ENCODE measurements around the gene CAMSAP2.

Gene CAMSAP2

DNA sequence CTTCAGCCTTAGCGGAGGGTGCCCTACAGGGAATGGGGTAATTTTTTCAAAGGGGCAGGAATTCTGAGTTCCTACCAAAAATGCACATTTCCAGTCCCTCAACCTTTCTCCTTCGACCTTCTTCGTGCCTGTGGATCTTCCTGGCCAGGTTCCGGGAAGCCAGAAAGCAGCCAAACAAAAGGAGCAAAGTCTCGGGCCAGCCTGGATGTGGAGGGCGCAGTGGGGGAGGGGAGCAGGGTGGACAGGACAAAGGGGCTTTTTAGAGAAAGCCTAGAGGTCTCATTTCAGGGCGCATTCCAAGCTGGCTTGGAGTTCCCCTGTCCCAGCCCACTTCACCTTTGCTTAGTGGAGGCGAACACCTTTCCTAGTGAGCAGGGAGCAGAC lies 153.1 kb downstream of the CAMSAP2 start:
- no peak overlapping the region; the same call in 1 of the 2 replicates for H3K4me3 ChIP-seq (ENCODE audit: low read depth, low read length)
- TF ChIP-seq, protein P1, sequence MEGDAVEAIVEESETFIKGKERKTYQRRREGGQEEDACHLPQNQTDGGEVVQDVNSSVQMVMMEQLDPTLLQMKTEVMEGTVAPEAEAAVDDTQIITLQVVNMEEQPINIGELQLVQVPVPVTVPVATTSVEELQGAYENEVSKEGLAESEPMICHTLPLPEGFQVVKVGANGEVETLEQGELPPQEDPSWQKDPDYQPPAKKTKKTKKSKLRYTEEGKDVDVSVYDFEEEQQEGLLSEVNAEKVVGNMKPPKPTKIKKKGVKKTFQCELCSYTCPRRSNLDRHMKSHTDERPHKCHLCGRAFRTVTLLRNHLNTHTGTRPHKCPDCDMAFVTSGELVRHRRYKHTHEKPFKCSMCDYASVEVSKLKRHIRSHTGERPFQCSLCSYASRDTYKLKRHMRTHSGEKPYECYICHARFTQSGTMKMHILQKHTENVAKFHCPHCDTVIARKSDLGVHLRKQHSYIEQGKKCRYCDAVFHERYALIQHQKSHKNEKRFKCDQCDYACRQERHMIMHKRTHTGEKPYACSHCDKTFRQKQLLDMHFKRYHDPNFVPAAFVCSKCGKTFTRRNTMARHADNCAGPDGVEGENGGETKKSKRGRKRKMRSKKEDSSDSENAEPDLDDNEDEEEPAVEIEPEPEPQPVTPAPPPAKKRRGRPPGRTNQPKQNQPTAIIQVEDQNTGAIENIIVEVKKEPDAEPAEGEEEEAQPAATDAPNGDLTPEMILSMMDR (IDR thresholded peaks at IDR 0.05; ENCODE audit: low read depth, low read length) = no peak

DNA sequence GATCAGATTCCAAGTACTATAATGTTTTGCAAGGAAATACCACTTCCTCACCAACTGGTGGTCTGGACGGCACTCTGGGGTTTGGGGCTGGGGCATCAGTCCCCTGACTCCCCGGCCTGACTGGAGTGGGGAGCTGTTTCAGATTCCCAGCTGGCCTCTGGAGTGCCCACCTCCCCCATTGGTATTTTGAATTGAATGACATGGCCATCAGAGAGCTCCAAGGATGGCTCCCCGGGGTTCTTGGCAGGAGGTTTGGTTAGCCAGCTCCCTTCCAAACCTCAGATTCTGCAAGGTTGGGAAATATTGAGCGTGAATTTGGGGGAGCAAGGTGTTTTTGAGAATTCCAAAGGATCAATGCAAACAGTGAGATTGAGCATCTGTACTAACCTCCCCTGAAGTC lies 153.9 kb downstream of the CAMSAP2 start:
- TF ChIP-seq, protein P1 (IDR thresholded peaks at IDR 0.05; ENCODE audit: low read depth, low read length) = no peak
- H3K4me3 ChIP-seq (ENCODE audit: low read depth, low read length) = no peak overlapping the region

DNA sequence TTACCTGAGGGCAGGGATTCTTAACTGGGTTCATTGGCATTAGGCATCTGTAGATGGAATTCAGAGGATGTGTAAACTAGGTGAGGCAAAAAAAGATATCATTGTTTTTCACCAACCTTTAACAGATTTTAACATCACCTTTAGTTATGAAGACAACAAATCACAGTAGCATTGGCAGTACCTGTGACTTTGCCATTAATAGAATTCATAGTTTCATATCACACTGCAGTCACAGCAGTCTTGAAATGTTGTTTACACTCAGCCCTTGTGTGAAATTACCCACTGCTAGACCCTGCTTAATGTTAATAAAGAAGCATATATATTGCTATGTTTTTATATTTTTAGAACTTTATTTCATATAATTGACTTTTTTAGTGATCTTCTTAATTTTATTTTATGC lies 154.3 kb downstream of the CAMSAP2 start:
- H3K4me3 ChIP-seq (ENCODE audit: low read depth, low read length) = no peak overlapping the region
- TF ChIP-seq, protein P1 (IDR thresholded peaks at IDR 0.05; ENCODE audit: low read depth, low read length) = no peak

DNA sequence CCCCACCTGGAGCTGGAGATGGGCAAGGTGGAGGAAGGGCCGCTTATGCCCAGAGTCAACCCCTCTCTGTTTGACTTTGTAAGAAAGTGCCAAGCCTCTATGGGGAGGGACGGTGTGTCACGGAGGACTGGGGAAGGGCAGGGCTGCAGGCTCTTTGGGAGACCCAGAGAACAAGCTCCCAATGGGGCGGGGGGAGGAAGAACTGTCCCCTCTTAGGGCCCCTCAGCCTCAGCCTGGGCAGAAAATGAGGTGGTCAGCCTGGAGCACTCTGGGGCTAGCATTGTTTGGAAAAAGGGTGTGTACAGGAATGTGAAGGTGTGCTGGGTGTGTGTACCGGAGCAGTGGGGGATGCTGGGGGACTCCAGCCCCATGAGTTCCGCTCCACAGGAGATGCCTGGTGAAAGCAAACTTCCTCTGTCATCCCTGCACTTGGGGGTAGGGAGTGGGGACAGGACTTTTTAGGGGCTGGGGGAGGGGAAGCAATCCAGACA lies 154.8 kb downstream of the CAMSAP2 start:
- no peak overlapping the region for H3K4me3 ChIP-seq (ENCODE audit: low read depth, low read length)

DNA sequence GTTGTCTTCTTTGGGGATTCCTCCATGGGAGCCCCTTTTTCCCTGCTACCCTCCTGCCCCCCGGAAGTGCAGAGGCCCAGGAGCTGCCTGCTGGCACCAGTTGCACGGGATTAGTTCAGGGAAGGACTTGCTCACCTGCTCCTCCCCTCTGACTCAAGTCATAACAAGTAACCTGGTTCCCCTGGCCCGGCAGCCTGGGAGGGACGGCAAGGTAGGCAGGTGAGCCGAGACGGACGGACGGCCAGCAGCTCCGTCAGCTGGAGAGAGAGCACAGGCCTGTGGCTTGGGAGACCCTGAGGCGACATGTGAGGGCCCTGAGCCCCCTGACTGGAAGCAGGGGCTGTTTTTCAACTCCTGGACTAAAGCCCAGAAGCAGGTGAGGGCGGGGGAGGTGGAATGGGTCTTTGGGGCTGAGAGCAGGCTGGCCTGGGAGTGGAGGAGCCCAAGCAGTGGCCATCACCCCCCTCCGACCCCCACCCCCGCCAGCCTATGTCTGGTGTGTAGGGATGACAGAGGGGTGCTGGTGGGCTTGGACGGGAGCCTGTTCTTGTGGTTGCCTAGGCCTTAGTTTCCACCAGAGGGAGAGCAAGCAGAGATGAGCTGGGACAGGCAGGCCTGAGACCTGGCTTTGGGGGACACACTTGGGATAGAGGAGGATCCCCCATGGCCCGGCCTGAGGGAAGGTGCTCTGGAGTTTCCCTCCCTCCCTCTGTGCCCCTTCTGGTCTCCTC lies 156.2 kb downstream of the CAMSAP2 start, which contains the start of gene INAVA:
TSS of gene INAVA (plus strand) at position 189 of the 731 bp plus-strand sequence. CDS start 3,501 bp downstream, outside the sequence.
- no peak within 1 kb of the TSS for H3K4me3 ChIP-seq (ENCODE audit: low read depth, low read length)
- TF ChIP-seq, protein P1 (IDR thresholded peaks at IDR 0.05; ENCODE audit: low read depth, low read length) = no peak

More for the DNA sequence above, 154.8 kb downstream of the CAMSAP2 start:
- TF ChIP-seq, protein P1 (IDR thresholded peaks at IDR 0.05; ENCODE audit: low read depth, low read length) = no peak

DNA sequence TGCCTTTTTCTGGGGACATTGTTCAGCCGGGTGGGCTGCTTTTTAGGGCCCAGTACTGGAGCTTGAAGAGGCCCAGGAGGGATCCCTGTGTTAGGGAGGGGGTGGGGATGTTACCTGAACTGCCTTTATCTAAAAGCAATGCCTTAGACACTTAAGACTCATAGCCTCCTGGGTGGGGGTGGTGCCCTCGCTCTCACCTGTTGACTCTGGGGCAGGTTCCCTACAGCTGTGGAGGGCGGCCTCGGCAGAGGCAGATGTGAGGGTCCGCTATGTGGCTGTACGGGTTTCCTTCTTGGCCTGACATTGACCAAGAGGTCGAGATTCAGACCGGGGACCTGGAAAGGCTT lies 156.7 kb downstream of the CAMSAP2 start:
- TF ChIP-seq, protein P1 (IDR thresholded peaks at IDR 0.05; ENCODE audit: low read depth, low read length) = no peak
- H3K4me3 ChIP-seq (ENCODE audit: low read depth, low read length) = no peak overlapping the region

DNA sequence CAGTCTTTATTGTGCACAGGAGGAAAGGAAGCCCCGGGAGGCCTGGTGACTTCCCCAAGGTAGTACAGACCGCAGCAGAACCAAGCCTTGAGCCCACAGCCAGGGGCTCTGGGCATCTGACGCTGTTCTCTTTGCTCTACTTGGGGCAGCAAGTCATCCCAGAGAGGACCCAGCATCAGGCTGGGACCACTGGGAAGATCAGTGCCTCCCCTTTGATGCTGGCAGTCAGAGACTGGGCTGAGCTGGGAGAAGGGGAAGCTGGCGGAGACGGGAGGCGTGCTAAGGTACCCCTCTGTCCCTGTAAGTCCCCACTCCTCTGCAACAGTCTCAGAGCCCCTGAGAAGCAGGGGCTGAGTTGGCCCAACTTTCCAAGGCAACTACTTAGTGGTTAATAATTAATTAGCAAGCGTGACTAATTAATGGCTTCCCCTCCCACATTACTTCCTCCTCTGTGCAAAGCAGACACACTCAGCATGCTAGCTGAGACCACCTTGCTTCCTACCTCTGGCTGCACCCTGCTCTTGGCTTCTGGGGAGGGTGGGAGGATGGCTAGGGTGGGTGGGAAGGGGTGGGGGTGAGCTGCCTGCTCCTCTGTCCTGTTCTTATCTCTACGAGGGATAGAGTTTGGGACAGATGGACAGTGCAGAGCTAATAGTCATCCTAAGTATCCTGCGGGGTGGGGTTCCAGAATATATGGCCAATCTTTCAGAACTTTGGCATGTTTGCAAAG lies 157.3 kb downstream of the CAMSAP2 start:
- TF ChIP-seq, protein P1 (IDR thresholded peaks at IDR 0.05; ENCODE audit: low read depth, low read length) = no peak
- no peak overlapping the region for H3K4me3 ChIP-seq (ENCODE audit: low read depth, low read length)

Measured in WI38 (cell line).